HepG2 (cell line): Measurements from ENCODE around the gene ELOVL6. TPM values are rescaled to one million over a fixed set of nuclear protein-coding genes. Genes with fewer than 3 reads are reported as not detected.

Experiments used
- ATAC-seq: fragments of 200-7000 bp; cut with Tn5 transposase; 3 replicates; pipeline ENCODE4 v1.9.1; 2020; ENCODE audit warnings: mild to moderate bottlenecking, moderate library complexity
- BruUV-seq: library from RNA; stranded (reverse); fragments of 400-500 nt; replicated peaks from 2 replicates; lab custom pipeline; 2021; lab: Mats Ljungman, UMichigan
- CTCF ChIA-PET: fragments of 300-600 bp; formaldehyde crosslinking; extraction: SDS; loops from one replicate; lab custom pipeline; 2021; ENCODE audit warnings: low total read pairs, inconsistent platforms, low intra/inter-chr PET ratio; lab: Yijun Ruan, JAX
- POLR2A ChIA-PET: fragments of 350-600 bp; sonication (Branson Sonifier 250); formaldehyde crosslinking; loops from one replicate; lab custom pipeline; 2020; ENCODE audit warnings: antibody characterized with exemption, inconsistent platforms; lab: Yijun Ruan, JAX
- DNase-seq: peaks from one replicate; pipeline ENCODE4 v3.0.0-alpha.2; 2015; ENCODE audit warnings: low spot score
- FAIRE-seq: peaks from 3 replicates; lab custom pipeline; 2011; peaks lifted over from hg19 to GRCh38; lab: Jason Lieb, UNC
- H2AFZ ChIP-seq: one replicate; pipeline ENCODE4 v1.6.1; 2011; ENCODE audit warnings: low read length, inconsistent platforms
- H3K27ac ChIP-seq: fragments of 300-600 bp; 3 replicates; pipeline ENCODE4 v1.8.0; 2011; ENCODE audit warnings: mixed run types, mild to moderate bottlenecking, mixed read lengths, low read length, inconsistent platforms; ENCODE audit not compliant: insufficient read depth; ENCODE audit errors: extremely low read length
- H3K27me3 ChIP-seq, 2 experiments: fragments of 200-600 bp in 1 of 2; 2 replicates in 1 of 2; 3 replicates in 1 of 2; pipeline versions ENCODE4 v1.6.0 to v1.8.0; 2011; ENCODE audit warnings: low read length in 2 of 2, mild to moderate bottlenecking in 2 of 2, moderate library complexity in 2 of 2, inconsistent platforms in 1 of 2; ENCODE audit not compliant: insufficient read depth in 2 of 2, control insufficient read depth in 1 of 2
- H3K36me3 ChIP-seq, 2 experiments: fragments of 200-600 bp in 1 of 2; replicated peaks in 1 of 2; 2 replicates in 1 of 2; 3 replicates in 1 of 2; pipeline versions ENCODE4 v1.5.1 to v1.8.0; 2011; ENCODE audit warnings: low read length in 2 of 2, inconsistent platforms in 1 of 2; ENCODE audit not compliant: insufficient read depth in 2 of 2, control insufficient read depth in 1 of 2
- H3K4me1 ChIP-seq: 2 replicates; pipeline ENCODE4 v1.5.1; 2012; ENCODE audit warnings: low read length, inconsistent platforms; ENCODE audit not compliant: insufficient read depth
- H3K4me2 ChIP-seq: 2 replicates; pipeline ENCODE4 v1.6.0; 2011; ENCODE audit warnings: low read depth, low read length, inconsistent platforms
- H3K4me3 ChIP-seq, 3 experiments: fragments of 200-600 bp in 1 of 3; sonication (generic), shearing (Covaris generic) in 1 of 3; replicated peaks in 1 of 3; 2 replicates each; pipeline ENCODE4 v1.5.1; 2011 to 2016; ENCODE audit warnings: low read length in 3 of 3, inconsistent platforms in 2 of 3, low read depth in 2 of 3, mild to moderate bottlenecking in 2 of 3, control low read depth in 1 of 3, mixed read lengths in 1 of 3; ENCODE audit not compliant: insufficient read depth in 1 of 3
- H3K79me2 ChIP-seq: one replicate; pipeline ENCODE4 v1.6.1; 2011; ENCODE audit warnings: low read length, inconsistent platforms; ENCODE audit not compliant: insufficient read depth
- H3K9ac ChIP-seq: 2 replicates; pipeline ENCODE4 v1.6.0; 2011; ENCODE audit warnings: mild to moderate bottlenecking, low read depth, low read length, inconsistent platforms; ENCODE audit not compliant: insufficient read depth
- H3K9me3 ChIP-seq: 2 replicates; pipeline ENCODE4 v1.5.1; 2012; ENCODE audit warnings: mild to moderate bottlenecking, low read length
- H4K20me1 ChIP-seq: 2 replicates; pipeline ENCODE4 v1.6.0; 2011; ENCODE audit warnings: inconsistent platforms, mild to moderate bottlenecking, low read length, moderate library complexity; ENCODE audit not compliant: insufficient read depth
- EZH2 ChIP-seq: conservative IDR thresholded peaks from 2 replicates; pipeline ENCODE4 v1.6.1; 2012; ENCODE audit warnings: mild to moderate bottlenecking, low read depth, low read length, moderate library complexity
- IRF9 ChIP-seq: sonication (generic); formaldehyde crosslinking; IDR thresholded peaks from 2 replicates; pipeline ENCODE4 v1.8.0; 2022; ENCODE audit warnings: missing genetic modification reagents, mild to moderate bottlenecking, borderline replicate concordance
- RNF2 ChIP-seq: fragments of 450-650 bp; conservative IDR thresholded peaks from 2 replicates; pipeline ENCODE4 v1.6.1; 2016; ENCODE audit warnings: low read depth
- SAP130 ChIP-seq: IDR thresholded peaks from 2 replicates; pipeline ENCODE4 v1.6.1; 2016; ENCODE audit warnings: low read depth
- ZHX2 ChIP-seq, 2 experiments: sonication (generic) in 1 of 2; formaldehyde crosslinking in 1 of 2; IDR thresholded peaks; 2 replicates each; pipeline versions ENCODE4 v1.6.1 to v1.9.0; 2014 to 2022; ENCODE audit warnings: antibody characterized with exemption in 1 of 2, borderline replicate concordance in 1 of 2, inconsistent platforms in 1 of 2, low read depth in 1 of 2, missing genetic modification reagents in 1 of 2
- ZNF512 ChIP-seq: sonication (generic); formaldehyde crosslinking; IDR thresholded peaks from 2 replicates; pipeline ENCODE4 v1.4.0; 2020; ENCODE audit warnings: mild to moderate bottlenecking, missing genetic modification reagents
- ZNF577 ChIP-seq: sonication (generic); formaldehyde crosslinking; IDR thresholded peaks from 2 replicates; pipeline ENCODE4 v1.4.0; 2020; ENCODE audit warnings: mild to moderate bottlenecking, low read depth, missing genetic modification reagents, borderline replicate concordance
- ZNF704 ChIP-seq: sonication (generic); formaldehyde crosslinking; IDR thresholded peaks from 2 replicates; pipeline ENCODE4 v1.8.1; 2023; ENCODE audit warnings: mild to moderate bottlenecking, inconsistent platforms, moderate library complexity, missing genetic modification reagents, borderline replicate concordance
- ZNF776 ChIP-seq: sonication (generic); formaldehyde crosslinking; IDR thresholded peaks from 2 replicates; pipeline ENCODE4 v1.4.0; 2020; ENCODE audit warnings: mild to moderate bottlenecking, missing genetic modification reagents
- in situ Hi-C: cut with HindIII; loops from 2 replicates; pipeline ENCODE4 v1.10.0; 2017; ENCODE audit warnings: low pct_unique_long_range_greater_than_20kb; ENCODE audit not compliant: extremely low pct_ligation_motif_present
- intact Hi-C: fragments of 100-400 bp; cut with micrococcal nuclease; formaldehyde crosslinking; loops from one replicate; pipeline ENCODE4 v1.10.0; 2022; ENCODE audit not compliant: unreplicated experiment
- polyA plus RNA-seq, 8 experiments: library from polyadenylated mRNA; depleted of rRNA in 3 of 8; stranded (reverse) in 7 of 8; unstranded in 1 of 8; fragments of >200 nt; fragmentation: Illumina TruSeq in 4 of 8; extraction: Trizol in 4 of 8; gene quantifications; 2 replicates each; pipeline versions ENCODE4 v1.2.1 to v1.2.3, GENCODE V29; 2011 to 2016; ENCODE audit warnings: low read depth in 4 of 8, missing spikeins in 1 of 8, mixed read lengths in 1 of 8; ENCODE audit not compliant: insufficient read depth in 1 of 8
- total RNA-seq, 5 experiments: library from RNA; depleted of rRNA; stranded (reverse); fragments of >200 nt; fragmentation: Illumina TruSeq; extraction: Trizol; gene quantifications; 2 replicates each; pipeline ENCODE4 v1.2.3, GENCODE V29; 2016; ENCODE audit warnings: low read depth in 1 of 5

The ELOVL6 gene
- total and polyA plus RNA-seq, 2 of the 13 experiments (the other 11 are each of a cell fraction or from before 2014, with no cell fraction given), result 14.1 to 23.2 TPM

- no peak overlapping the region for H3K9ac ChIP-seq
- H3K27ac ChIP-seq, result no peak overlapping the region
- no peaks in the 10 kb centered on the region for H3K79me2 ChIP-seq
- intact Hi-C loops, result no loop called here
- no peak for ATAC-seq
- BruUV-seq, result no TSS peak
- TF ChIP-seq EZH2, result no peak
- TF ChIP-seq ZHX2 (IDR thresholded peaks at IDR 0.05; ENCODE audit: low read depth), result no peak
- TF ChIP-seq ZHX2 (CRISPR knock-in tag; IDR thresholded peaks at IDR 0.05; ENCODE audit: borderline replicate concordance), result no peak
- TF ChIP-seq ZNF577 (CRISPR knock-in tag), result no peak
- TF ChIP-seq IRF9 (CRISPR knock-in tag), result no peak
- TF ChIP-seq RNF2, result no peak
- no peak for TF ChIP-seq ZNF512 (CRISPR knock-in tag)
- TF ChIP-seq ZNF704, result no peak
- no peak for TF ChIP-seq SAP130 (CRISPR knock-in tag)
- TF ChIP-seq ZNF776 (CRISPR knock-in tag), result no peak
- TF ChIP-seq, all 625 proteins: peak for 0
- Histone ChIP-seq H3K4me3 (no peak overlapping the region), H3K27me3 (no peaks in the 10 kb centered on the region), H3K4me2 (no peak overlapping the region), H3K4me1 (no peaks in the 10 kb centered on the region), H3K36me3 (peaks cover 1 to 16% of the 10 kb centered on the region in 2 experiments; a peak in 4 of 5 replicates), H4K20me1 (no peaks in the 10 kb centered on the region), H2AFZ (no peak overlapping the region), H3K9me3 (no peaks in the 10 kb centered on the region)
- ChIA-PET CTCF (no interaction called here), POLR2A (no interaction called here)
- DNase-seq (no peak), FAIRE-seq (no peak)
- in situ Hi-C loops, result loop anchor here (25.0 kb wide), 1 partner anchor 738 kb away; the partner anchor contains the start of gene SEC24B
Measured at GRCh38 chr4:110175634-110176033, 22.8 kb downstream of the ELOVL6 start.
